Left ventricle myocardium inferior (tissue), 1 donor: Measurements from ENCODE around the gene HOXB5. TPM values are rescaled to one million over a fixed set of nuclear protein-coding genes. Genes with fewer than 3 reads are reported as not detected.

Experiments used
- DNase-seq: peaks from one replicate; pipeline ENCODE4 v3.0.0-alpha.2; 2020
- H3K27ac ChIP-seq: fragments of 200-600 bp; replicated peaks from 2 replicates; pipeline ENCODE4 v1.8.0; 2021
- H3K27me3 ChIP-seq: fragments of 200-600 bp; 2 replicates; pipeline ENCODE4 v1.8.0; 2021; ENCODE audit warnings: low read depth
- H3K36me3 ChIP-seq: fragments of 200-600 bp; 2 replicates; pipeline ENCODE4 v1.8.0; 2021
- H3K4me1 ChIP-seq: fragments of 200-600 bp; 2 replicates; pipeline ENCODE4 v1.8.0; 2021
- H3K4me3 ChIP-seq: fragments of 200-600 bp; 2 replicates; pipeline ENCODE4 v1.8.0; 2021; ENCODE audit warnings: mild to moderate bottlenecking, moderate library complexity
- H3K9me3 ChIP-seq: fragments of 200-600 bp; replicated peaks from 2 replicates; pipeline ENCODE4 v1.8.0; 2021
- intact Hi-C: fragments of 100-400 bp; cut with micrococcal nuclease; formaldehyde crosslinking; loops from one replicate; pipeline ENCODE4 v1.11.0; 2022
- total RNA-seq: library from RNA; stranded (reverse); fragmentation: NEBNext Ultra II Directional; extraction: Animal tissue kit (Norgen Biotek cat#: 25700); gene quantifications from one replicate; pipeline ENCODE4 v1.2.1, GENCODE V29; 2021
- TF ChIP-seq, protein P1 (sequence below): fragments of 200-600 bp; IDR thresholded peaks from 2 replicates; pipeline ENCODE4 v1.8.0; 2021; ENCODE audit warnings: antibody characterized with exemption, mild to moderate bottlenecking, borderline replicate concordance
- donor health status: DM: no; HTN: yes; CAD: no; lungs with severe emphysema.

Gene HOXB5
- total RNA-seq, 1 donor from 2014 or later: not detected

DNA sequence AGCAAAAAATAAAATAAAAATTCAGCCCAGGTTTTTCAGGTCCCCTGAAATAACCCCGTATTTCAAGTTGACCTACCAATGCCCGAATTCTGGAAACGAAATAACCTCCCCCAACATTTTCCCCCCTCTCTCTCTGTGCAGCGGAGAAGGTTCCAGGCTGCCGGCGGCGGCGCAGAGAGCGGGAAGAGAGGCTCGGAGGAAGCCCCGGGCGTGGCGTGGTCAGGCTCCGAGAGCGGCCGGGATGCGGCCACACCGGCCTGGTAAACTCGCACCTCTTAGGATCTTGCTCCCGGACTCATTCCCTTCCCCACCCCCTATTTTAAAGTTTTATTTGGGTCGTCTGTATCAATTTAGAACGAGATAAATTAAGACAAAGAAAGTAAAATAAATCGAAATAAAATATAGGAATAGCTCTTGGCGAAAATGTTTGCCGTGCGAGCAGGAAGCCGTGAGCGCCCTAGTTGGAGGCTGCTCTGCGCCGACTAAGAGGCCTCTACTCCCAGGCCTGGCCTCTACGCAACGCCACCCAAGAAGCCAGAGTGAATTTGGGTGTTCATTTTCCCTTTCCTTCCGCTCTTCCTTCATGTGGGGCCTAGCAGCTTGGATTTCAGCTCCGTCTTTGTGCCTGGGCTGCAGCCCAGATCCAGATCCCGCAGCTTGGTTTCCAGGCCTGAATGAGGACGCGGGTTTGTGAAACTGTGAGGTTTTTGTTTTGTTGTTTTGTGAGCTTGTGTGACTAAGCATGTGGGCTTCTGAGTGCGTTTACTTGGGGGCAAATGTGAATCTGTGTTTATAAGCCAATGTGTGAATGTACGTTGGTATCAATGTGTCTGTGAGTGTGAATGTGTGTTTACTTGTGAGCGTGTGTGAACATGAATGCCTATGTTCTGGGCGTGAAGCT is 12.7 kb upstream of the HOXB5 start:
- Histone ChIP-seq H3K4me1 (peaks cover 19% of the 10 kb centered on the region), H3K36me3 (no peaks in the 10 kb centered on the region), H3K27ac (no peak overlapping the region), H3K9me3 (no peaks in the 10 kb centered on the region), H3K27me3 (peaks cover 100% of the 10 kb centered on the region), H3K4me3 (no peak overlapping the region)
- intact Hi-C loops: no loop called here
- no peak for DNase-seq
- TF ChIP-seq, protein P1, sequence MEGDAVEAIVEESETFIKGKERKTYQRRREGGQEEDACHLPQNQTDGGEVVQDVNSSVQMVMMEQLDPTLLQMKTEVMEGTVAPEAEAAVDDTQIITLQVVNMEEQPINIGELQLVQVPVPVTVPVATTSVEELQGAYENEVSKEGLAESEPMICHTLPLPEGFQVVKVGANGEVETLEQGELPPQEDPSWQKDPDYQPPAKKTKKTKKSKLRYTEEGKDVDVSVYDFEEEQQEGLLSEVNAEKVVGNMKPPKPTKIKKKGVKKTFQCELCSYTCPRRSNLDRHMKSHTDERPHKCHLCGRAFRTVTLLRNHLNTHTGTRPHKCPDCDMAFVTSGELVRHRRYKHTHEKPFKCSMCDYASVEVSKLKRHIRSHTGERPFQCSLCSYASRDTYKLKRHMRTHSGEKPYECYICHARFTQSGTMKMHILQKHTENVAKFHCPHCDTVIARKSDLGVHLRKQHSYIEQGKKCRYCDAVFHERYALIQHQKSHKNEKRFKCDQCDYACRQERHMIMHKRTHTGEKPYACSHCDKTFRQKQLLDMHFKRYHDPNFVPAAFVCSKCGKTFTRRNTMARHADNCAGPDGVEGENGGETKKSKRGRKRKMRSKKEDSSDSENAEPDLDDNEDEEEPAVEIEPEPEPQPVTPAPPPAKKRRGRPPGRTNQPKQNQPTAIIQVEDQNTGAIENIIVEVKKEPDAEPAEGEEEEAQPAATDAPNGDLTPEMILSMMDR: no peak

DNA sequence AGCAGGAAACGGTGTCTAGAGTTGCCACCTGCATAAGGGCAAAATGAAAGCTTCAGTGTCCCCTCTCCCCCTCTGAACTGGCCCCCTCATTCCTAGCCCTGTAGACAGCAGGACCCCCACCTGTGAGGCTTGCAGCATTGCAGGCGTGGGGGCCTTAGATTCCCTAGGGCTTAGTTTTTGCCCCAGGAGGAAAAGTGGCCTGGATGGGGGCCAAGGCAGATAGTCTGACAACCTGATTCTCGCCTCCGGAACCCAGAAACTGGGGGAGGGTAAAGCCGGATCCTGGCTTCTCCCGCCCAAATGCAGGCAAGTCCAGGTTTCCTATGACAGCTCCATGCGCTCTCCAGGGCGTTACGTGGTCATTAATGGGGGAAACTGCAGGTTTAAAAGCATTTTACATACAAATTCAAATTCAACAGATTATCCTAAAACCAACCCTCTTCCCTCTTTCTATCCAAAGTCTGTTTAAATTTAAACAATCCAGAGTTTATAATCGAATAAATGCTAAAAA is 11.9 kb upstream of the HOXB5 start:
- TF ChIP-seq, protein P1: no peak

DNA sequence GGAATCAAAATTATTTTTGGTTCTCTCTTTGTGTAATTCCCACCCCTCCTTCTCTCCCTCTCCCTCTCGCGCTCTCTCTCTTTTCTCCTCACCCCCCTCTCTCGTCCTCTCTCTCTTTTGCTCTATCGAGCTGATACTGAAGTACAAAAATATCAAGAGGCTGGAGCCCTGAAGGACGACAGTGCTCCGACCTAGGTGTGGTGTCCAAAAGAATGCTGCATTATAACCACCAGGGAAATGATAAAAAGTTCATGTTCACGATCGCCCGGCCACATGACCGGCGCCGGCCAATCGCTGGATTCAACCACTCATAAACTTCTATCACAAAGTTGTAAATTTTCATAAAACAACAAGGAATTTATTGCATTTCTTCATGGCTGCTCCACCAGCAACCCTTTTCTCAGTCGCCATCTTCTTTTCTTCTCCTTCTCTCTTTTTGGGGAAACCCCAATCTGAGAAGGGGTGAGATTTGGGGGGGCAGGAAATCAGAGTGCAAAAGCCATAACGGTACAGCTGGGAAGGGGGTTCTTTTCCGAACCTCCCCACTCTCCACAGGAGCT is 11.3 kb upstream of the HOXB5 start, which contains the start of gene HOXB6:
TSS of gene HOXB6 (minus strand) at position 217 of the 560 bp plus-strand sequence. CDS start 6,836 bp downstream, outside the sequence.
- Histone ChIP-seq H3K4me1 (peaks cover 6% of the 10 kb centered on the region), H3K27me3 (peaks cover 100% of the 10 kb centered on the region), H3K9me3 (no peaks in the 10 kb centered on the region), H3K4me3 (peak within 1 kb of the TSS; percentile 49), H3K27ac (peak within 1 kb of the TSS; percentile 30), H3K36me3 (no peaks in the 10 kb centered on the region)
- DNase-seq: no peak
- TF ChIP-seq, protein P1: no peak
- intact Hi-C loops: no loop called here

More for the DNA sequence above, 11.9 kb upstream of the HOXB5 start:
- H3K27me3 ChIP-seq: peaks cover 100% of the 10 kb centered on the region
- no peak overlapping the region for H3K4me3 ChIP-seq
- H3K4me1 ChIP-seq: peaks cover 12% of the 10 kb centered on the region
- intact Hi-C loops: no loop called here
- no peaks in the 10 kb centered on the region for H3K9me3 ChIP-seq
- no peak overlapping the region for H3K27ac ChIP-seq
- H3K36me3 ChIP-seq: no peaks in the 10 kb centered on the region
- no peak for DNase-seq

DNA sequence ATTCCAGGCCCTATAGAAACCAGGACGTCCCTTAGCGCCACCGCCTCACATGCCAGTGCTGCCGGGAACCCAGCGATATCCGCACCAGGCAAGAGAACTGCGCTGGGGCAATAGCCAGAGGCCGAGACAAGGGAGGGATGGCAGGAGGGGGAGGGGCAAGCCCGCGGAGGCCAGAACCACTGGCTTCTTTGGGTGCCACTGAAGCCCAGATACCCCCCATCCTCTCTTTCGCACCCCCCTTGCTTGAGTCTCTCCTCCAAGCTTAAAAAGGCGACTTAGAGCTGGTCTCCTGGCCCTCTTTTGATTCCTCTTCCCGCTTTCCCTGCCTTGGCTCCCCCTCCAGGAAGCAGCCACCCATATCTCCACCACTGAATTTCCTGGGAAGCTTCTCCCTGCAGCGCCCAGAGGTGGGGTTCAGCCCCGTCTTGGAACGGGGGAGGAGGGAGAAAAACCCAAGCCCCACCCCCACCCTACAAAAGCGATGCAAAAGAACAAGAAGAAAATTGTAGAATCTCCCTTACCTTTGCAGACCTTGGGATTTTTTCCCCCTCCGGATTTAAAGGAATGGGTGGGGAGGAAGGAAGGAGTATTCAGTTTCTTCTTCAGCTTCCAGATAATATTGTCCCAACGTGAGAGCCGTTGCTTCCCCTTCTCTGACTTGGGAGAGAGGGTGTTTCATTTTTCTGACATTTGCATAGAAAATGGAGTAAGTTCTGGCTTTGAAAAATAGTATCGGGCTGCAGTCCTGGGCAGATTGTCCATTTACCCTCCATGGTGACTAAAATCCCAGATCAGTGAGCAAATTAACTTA is 10.6 kb upstream of the HOXB5 start:
- DNase-seq: no peak
- H3K9me3 ChIP-seq: no peaks in the 10 kb centered on the region
- peaks cover 100% of the 10 kb centered on the region for H3K27me3 ChIP-seq
- intact Hi-C loops: no loop called here
- no peaks in the 10 kb centered on the region for H3K36me3 ChIP-seq
- TF ChIP-seq, protein P1: no peak
- peak overlapping the region; percentile 49 for H3K4me3 ChIP-seq
- peak overlapping the region; percentile 30 for H3K27ac ChIP-seq
- H3K4me1 ChIP-seq: peaks cover 4% of the 10 kb centered on the region
